Sigmoid colon (tissue), 7 donors: Measurements from ENCODE around the gene ADGRV1. TPM values are rescaled to one million over a fixed set of nuclear protein-coding genes. Genes with fewer than 3 reads are reported as not detected.
A peak's percentile ranks its signal among the peaks of the same experiment; 100 is the strongest.

ENCODE experiments used
- DNase-seq: peaks from one replicate; pipeline ENCODE4 v3.0.0-alpha.2; 2019
- H3K27ac ChIP-seq, 4 donors: fragments of 200-600 bp; sonication (generic); one replicate each; pipeline ENCODE4 v1.5.1; 2016 to 2019; ENCODE audit warnings: mild to moderate bottlenecking in 1 of 4
- H3K27me3 ChIP-seq, 3 donors: fragments of 200-600 bp; sonication (generic); one replicate each; pipeline ENCODE4 v1.5.1; 2019; ENCODE audit warnings: mild to moderate bottlenecking in 1 of 3
- H3K36me3 ChIP-seq, 4 donors: fragments of 200-600 bp; sonication (generic); one replicate each; pipeline ENCODE4 v1.5.1; 2016 to 2019
- H3K4me1 ChIP-seq, 4 donors: fragments of 200-600 bp; sonication (generic); one replicate each; pipeline ENCODE4 v1.5.1; 2017 to 2019
- H3K4me3 ChIP-seq, 4 donors: fragments of 200-600 bp; sonication (generic); one replicate each; pipeline ENCODE4 v1.5.1; 2017 to 2019; ENCODE audit warnings: mild to moderate bottlenecking in 2 of 4, moderate library complexity in 1 of 4
- H3K9me3 ChIP-seq, 4 donors: fragments of 200-600 bp in 3 of 4; sonication (generic) in 3 of 4; one replicate each; pipeline versions ENCODE4 v1.5.1 to v1.6.1; 2013 to 2019
- CTCF ChIP-seq, 4 experiments: fragments of 450-650 bp in 3 of 4; fragments of 200-600 bp in 1 of 4; IDR thresholded peaks; one replicate each; pipeline ENCODE4 v1.5.1; 2016 to 2019; ENCODE audit warnings: antibody characterized with exemption in 4 of 4, mild to moderate bottlenecking in 3 of 4, moderate library complexity in 2 of 4
- EP300 ChIP-seq, 4 donors: sonication (generic); formaldehyde crosslinking; IDR thresholded peaks; one replicate each; pipeline ENCODE4 v1.6.1; 2017; ENCODE audit warnings: antibody characterized with exemption in 4 of 4
- POLR2A ChIP-seq, 2 donors: fragments of 450-650 bp; IDR thresholded peaks; one replicate each; pipeline ENCODE4 v1.6.1; 2016; ENCODE audit warnings: antibody characterized with exemption in 2 of 2, mild to moderate bottlenecking in 2 of 2, moderate library complexity in 2 of 2
- POLR2AphosphoS5 ChIP-seq, 4 donors: sonication (generic); formaldehyde crosslinking; IDR thresholded peaks; one replicate each; pipeline ENCODE4 v1.6.1; 2017; ENCODE audit warnings: antibody characterized with exemption in 4 of 4
- WGBS, 2 donors: extraction: QIAGEN DNeasy Blood & Tissue Kit; methylation state at CpG; one replicate each; pipeline ENCODE4 v1.1.7; 2013; 5-methylcytosine and 5-hydroxymethylcytosine counted together
- intact Hi-C: fragments of 100-400 bp; cut with DNase I; formaldehyde crosslinking; loops from one replicate; pipeline ENCODE4 v1.15.1; 2023
- polyA plus RNA-seq, 3 donors: library from polyadenylated mRNA; stranded (reverse); fragments of 200-250 nt; gene quantifications; one replicate each; pipeline ENCODE4 v1.2.3, GENCODE V29; 2013
- total RNA-seq, 4 donors: library from RNA; depleted of rRNA; stranded (reverse); fragments of >200 nt; gene quantifications; one replicate each; pipeline ENCODE4 v1.1.0, GENCODE V29; 2016
- donor health status: healthy with polysubstance abuse.
- donor health status: Bipolar disorder and iron deficiency.
- donor health status: healthy.

ADGRV1 gene
- total and polyA plus RNA-seq, 7 donors, result 0.54 to 2.1 (median 0.74) TPM; not detected in 1

GRCh38 chr5:91211997-91212713, 653.6 kb downstream of the ADGRV1 start:
- intact Hi-C loops, result no loop called here
- DNase-seq, result no peak
- Histone ChIP-seq H3K36me3 (no peaks in the 10 kb centered on the region), H3K4me3 (no peak overlapping the region), H3K27ac (peak overlapping the region in 3 of 4 donors; percentile 12 to 48 (median 15)), H3K9me3 (no peaks in the 10 kb centered on the region), H3K4me1 (peaks cover 0 to 12% (median 7%) of the 10 kb centered on the region in 4 donors), H3K27me3 (no peaks in the 10 kb centered on the region)
- 45 to 64% methylated on average over 6 of the region's 6 CpGs for WGBS, 2 donors
- TF ChIP-seq CTCF (IDR thresholded peaks at IDR 0.05), result no peak
- no peak for TF ChIP-seq POLR2AphosphoS5 (IDR thresholded peaks at IDR 0.05)
- TF ChIP-seq POLR2A (IDR thresholded peaks at IDR 0.05), result no peak
- no peak for TF ChIP-seq EP300 (IDR thresholded peaks at IDR 0.05)

GRCh38 chr5:91212714-91213092, 654.1 kb downstream of the ADGRV1 start:
- Histone ChIP-seq H3K36me3 (no peaks in the 10 kb centered on the region), H3K27me3 (no peaks in the 10 kb centered on the region), H3K4me3 (no peak overlapping the region), H3K4me1 (peaks cover 0 to 12% (median 7%) of the 10 kb centered on the region in 4 donors), H3K9me3 (no peaks in the 10 kb centered on the region), H3K27ac (peak overlapping the region in 3 of 4 donors; percentile 12 to 48 (median 15))
- 8 to 46% methylated on average over 1 of the region's 1 CpG for whole genome bisulfite sequencing, 2 donors
- intact Hi-C loops, result no loop called here
- peak; percentile 70 for DNase-seq
- TF ChIP-seq POLR2A (IDR thresholded peaks at IDR 0.05), result no peak
- TF ChIP-seq POLR2AphosphoS5 (IDR thresholded peaks at IDR 0.05), result peak in 2 of 4 donors; percentile 25 to 53

Other genes starting within 250 kb of the ADGRV1 start
- gene CETN3, start 149.0 kb upstream of the ADGRV1 start, total RNA-seq, result 10 to 100 TPM in 2 of 4 donors, 1 to 10 TPM in 2; 2.8 to 13.2 (median 7.7) TPM
- 10 to 100 TPM; 16.6 to 36.0 (median 19.7) TPM for gene CETN3, start 149.0 kb upstream of the ADGRV1 start, polyA plus RNA-seq
- 1 to 10 TPM; 4.9 to 7.1 (median 6.1) TPM for gene MBLAC2, start 84.0 kb upstream of the ADGRV1 start, total RNA-seq
- 1 to 10 TPM in 2 of 3 donors, under 1 TPM in 1; 0.92 to 2.8 (median 2.4) TPM for gene MBLAC2, start 84.0 kb upstream of the ADGRV1 start, polyA plus RNA-seq
- 1 to 10 TPM; 1.1 to 5.8 (median 2.6) TPM for gene POLR3G, start 83.9 kb upstream of the ADGRV1 start, total RNA-seq
- 1 to 10 TPM in 2 of 3 donors, under 1 TPM in 1; 0.46 to 2.4 (median 1.8) TPM for gene POLR3G, start 83.9 kb upstream of the ADGRV1 start, polyA plus RNA-seq
- gene LYSMD3, start 29.2 kb upstream of the ADGRV1 start, total RNA-seq, result 10 to 100 TPM; 15.5 to 23.7 (median 19.2) TPM
- gene LYSMD3, start 29.2 kb upstream of the ADGRV1 start, polyA plus RNA-seq, result 10 to 100 TPM in 1 of 3 donors, 1 to 10 TPM in 2; 8.0 to 10.4 (median 9.0) TPM